AG09319 (cell line): ENCODE measurements around the gene DNAJC15.
A peak's percentile ranks its signal among the peaks of the same experiment; 100 is the strongest.

Source experiments
- DNase-seq: peaks from one replicate; pipeline ENCODE4 v3.0.0-alpha.2; 2010; ENCODE audit warnings: low read depth; ENCODE audit errors: extremely low read depth
- CTCF ChIP-seq: IDR thresholded peaks from 2 replicates; pipeline ENCODE4 v1.5.1; 2011; ENCODE audit warnings: low read depth, mild to moderate bottlenecking, inconsistent platforms, low read length, moderate library complexity

DNAJC15 gene

GRCh38 chr13:43145534-43146196, 122.3 kb downstream of the DNAJC15 start:
- DNase-seq: no peak
- no peak for TF ChIP-seq CTCF

- DNase-seq: no peak
- TF ChIP-seq CTCF: no peak
These were observed 123.0 kb downstream of the DNAJC15 start for GRCh38 chr13:43146400-43146799.

- TF ChIP-seq CTCF: no peak
- no peak for DNase-seq
These were observed 127.2 kb downstream of the DNAJC15 start for GRCh38 chr13:43150369-43151207.

DNA sequence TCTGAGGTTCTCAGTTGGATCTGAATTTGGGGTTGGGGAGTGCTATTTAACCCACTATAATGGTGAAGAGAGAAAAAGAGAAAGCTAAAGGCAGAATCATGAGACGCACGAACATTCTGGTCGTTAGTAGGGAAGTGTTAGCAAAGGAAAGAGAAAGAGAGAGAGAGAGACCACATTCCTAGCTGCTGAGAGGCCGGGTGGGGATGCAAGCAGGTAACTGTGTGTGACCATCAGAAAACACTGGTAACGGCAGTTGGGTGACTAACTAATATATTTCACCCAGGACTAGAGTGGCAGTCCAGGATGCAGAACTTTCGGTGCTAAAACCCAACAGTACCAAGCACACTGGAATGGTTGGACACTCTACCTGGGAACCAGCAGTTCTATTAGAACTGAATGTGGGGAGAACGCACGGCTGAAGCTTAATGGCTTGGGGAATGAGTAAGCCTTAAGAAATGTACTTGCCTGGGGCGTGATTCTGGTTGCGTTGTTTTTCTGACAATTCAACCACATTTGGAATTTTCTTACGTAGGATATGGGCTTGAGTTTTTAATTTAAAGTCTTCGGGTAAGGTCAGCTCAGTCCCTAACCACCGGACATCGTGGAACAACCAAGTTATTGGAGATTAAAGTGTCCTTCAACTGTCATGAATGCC, 130.2 kb downstream of the DNAJC15 start:
- DNase-seq: peak; percentile 48
- no peak for TF ChIP-seq CTCF

DNA sequence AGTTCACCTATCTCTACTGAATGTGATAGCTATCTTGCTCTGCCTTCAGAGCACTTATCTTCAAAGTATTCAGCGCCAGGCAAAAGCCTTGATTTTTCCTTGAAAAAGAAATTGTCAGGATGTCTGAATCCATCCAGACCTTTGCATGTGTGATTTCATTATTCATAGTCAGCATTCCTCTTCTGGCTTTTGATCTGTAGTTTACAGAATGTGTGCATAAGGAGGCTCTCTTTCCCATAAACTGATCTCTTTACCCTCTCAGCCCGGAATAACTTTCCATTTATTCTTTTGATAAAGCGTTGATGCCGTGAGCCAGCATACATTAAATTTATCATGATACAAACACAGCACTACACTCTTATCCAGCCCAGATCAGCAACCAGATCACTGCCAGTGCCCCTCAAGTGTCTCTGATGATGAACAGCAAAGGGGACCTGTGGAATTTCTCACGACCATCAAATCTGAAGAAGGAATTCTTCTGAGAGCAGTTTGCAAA, 130.8 kb downstream of the DNAJC15 start:
- DNase-seq: no peak
- no peak for TF ChIP-seq CTCF

DNA sequence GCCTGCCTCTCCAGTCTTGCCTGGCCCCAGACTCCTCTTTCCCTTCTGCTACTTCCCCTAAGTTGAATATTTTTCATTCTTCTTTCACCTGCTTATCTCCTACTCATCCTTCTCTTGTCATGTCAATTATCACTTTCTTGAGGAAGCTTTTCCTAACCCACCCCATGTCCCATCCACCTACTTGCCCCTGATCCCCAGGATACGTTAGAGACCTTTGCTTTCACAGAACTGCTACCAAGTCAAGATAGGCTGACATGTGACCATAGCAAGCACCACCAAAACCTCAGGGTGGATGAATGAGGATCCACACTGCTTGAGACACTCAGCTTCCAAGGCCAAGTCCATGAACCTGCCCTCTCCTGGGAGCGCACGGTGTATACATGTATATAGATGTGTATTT, 131.5 kb downstream of the DNAJC15 start:
- DNase-seq: no peak

More for the DNA sequence above, 131.5 kb downstream of the DNAJC15 start:
- no peak for TF ChIP-seq CTCF
